Left renal cortex interstitium (tissue), 4 donors: Measurements from ENCODE around the gene CHKA. TPM values are rescaled to one million over a fixed set of nuclear protein-coding genes. Genes with fewer than 3 reads are reported as not detected.

Experiments used
- DNase-seq, 4 donors: peaks; one replicate each; pipeline ENCODE4 v3.0.0-alpha.2; 2013; ENCODE audit warnings: low read depth in 4 of 4, low spot score in 2 of 4, missing footprints in 1 of 4
- polyA plus RNA-seq, 4 donors: library from polyadenylated mRNA; unstranded; fragments of 120-200 nt; gene quantifications; one replicate each; pipeline ENCODE4 v1.2.1, GENCODE V29; 2013; ENCODE audit not compliant: insufficient read length in 4 of 4

The CHKA gene
- polyA plus RNA-seq, 4 donors: 27.7 to 56.6 (median 37.0) TPM

- no peak for DNase-seq
Observed at GRCh38 chr11:68018730-68019190, 102.4 kb downstream of the CHKA start.

GRCh38 chr11:68017980-68018729 lies 103.0 kb downstream of the CHKA start:
- no peak for DNase-seq

- DNase-seq: no peak
Observed at GRCh38 chr11:68016904-68017817, 104.0 kb downstream of the CHKA start.

- DNase-seq: no peak
Observed at GRCh38 chr11:68016161-68016903, 104.9 kb downstream of the CHKA start.

- DNase-seq: no peak
Observed at GRCh38 chr11:68015467-68015866, 105.7 kb downstream of the CHKA start.

GRCh38 chr11:68014947-68015447 lies 106.2 kb downstream of the CHKA start:
- DNase-seq: no peak

GRCh38 chr11:68014157-68014946 lies 106.8 kb downstream of the CHKA start:
- DNase-seq: no peak

- no peak for DNase-seq
Observed at GRCh38 chr11:68013611-68014156, 107.5 kb downstream of the CHKA start.

- DNase-seq: no peak
Observed at GRCh38 chr11:68012843-68013610, 108.2 kb downstream of the CHKA start.

GRCh38 chr11:68012044-68012842 lies 108.9 kb downstream of the CHKA start:
- no peak for DNase-seq

- no peak for DNase-seq
Observed at GRCh38 chr11:68011051-68011943, 109.9 kb downstream of the CHKA start.

- DNase-seq: no peak
Observed at GRCh38 chr11:68010090-68011041, 110.8 kb downstream of the CHKA start, which contains the start of gene ALDH3B1. Gene ALDH3B1 (plus strand): TSS chr11:68010327. CDS start chr11:68015298, 4,971 bp downstream.

GRCh38 chr11:68009391-68010089 lies 111.6 kb downstream of the CHKA start:
- DNase-seq: no peak

GRCh38 chr11:68008381-68009337 lies 112.5 kb downstream of the CHKA start:
- no peak for DNase-seq
